CD1c-positive myeloid dendritic cell (primary cell): ENCODE results near the gene TRIM25.

ENCODE experiments used
- DNase-seq: peaks from one replicate; pipeline ENCODE4 v3.0.0-alpha.2; 2016; ENCODE audit errors: extremely low spot score

The TRIM25 gene

GRCh38 chr17:56928586-56928985, 14.7 kb upstream of the TRIM25 start:
- no peak for DNase-seq

GRCh38 chr17:56926704-56927103, 12.9 kb upstream of the TRIM25 start:
- no peak for DNase-seq

- no peak for DNase-seq
These were observed 12.4 kb upstream of the TRIM25 start for GRCh38 chr17:56926270-56926669.

GRCh38 chr17:56925088-56925487, 11.2 kb upstream of the TRIM25 start:
- no peak for DNase-seq

GRCh38 chr17:56919717-56920116, 5.9 kb upstream of the TRIM25 start:
- DNase-seq, result no peak

- peak; percentile 95 for DNase-seq
These were observed 5.1 kb upstream of the TRIM25 start for GRCh38 chr17:56918916-56919315.

GRCh38 chr17:56917559-56918296, 3.9 kb upstream of the TRIM25 start:
- DNase-seq, result peak; percentile 85

GRCh38 chr17:56914581-56915273, 878 bp upstream of the TRIM25 start:
- no peak for DNase-seq

GRCh38 chr17:56913353-56913866, 439 bp downstream of the TRIM25 start:
- DNase-seq, result no peak

- DNase-seq, result no peak
These were observed 893 bp downstream of the TRIM25 start for GRCh38 chr17:56913000-56913311.

GRCh38 chr17:56912105-56912999, 1.5 kb downstream of the TRIM25 start:
- no peak for DNase-seq

GRCh38 chr17:56910509-56911235, 3.2 kb downstream of the TRIM25 start:
- DNase-seq, result no peak

GRCh38 chr17:56909742-56910508, 3.9 kb downstream of the TRIM25 start:
- DNase-seq, result peak; percentile 69

GRCh38 chr17:56908001-56908542, 5.8 kb downstream of the TRIM25 start:
- DNase-seq, result peak; percentile 87

- no peak for DNase-seq
These were observed 10.3 kb downstream of the TRIM25 start for GRCh38 chr17:56903560-56903959.

- DNase-seq, result no peak
These were observed 11.5 kb downstream of the TRIM25 start for GRCh38 chr17:56902348-56902747.

GRCh38 chr17:56899403-56899802, 14.4 kb downstream of the TRIM25 start:
- no peak for DNase-seq

- DNase-seq, result no peak
These were observed 15.0 kb downstream of the TRIM25 start for GRCh38 chr17:56898874-56899273.

GRCh38 chr17:56897646-56898424, 16.0 kb downstream of the TRIM25 start:
- DNase-seq, result no peak

- no peak for DNase-seq
These were observed 16.9 kb downstream of the TRIM25 start for GRCh38 chr17:56896968-56897359.
